GM21737 (cell line): ENCODE measurements around the gene TMEM132C.

ENCODE experiments used
- ATAC-seq: cut with Tn5 transposase; IDR thresholded peaks from one replicate; pipeline ENCODE4 v1.9.1; 2021; ENCODE audit warnings: mild to moderate bottlenecking, moderate library complexity; ENCODE audit not compliant: unreplicated experiment

Gene TMEM132C

GRCh38 chr12:128402486-128403243, 135.7 kb downstream of the TMEM132C start:
- ATAC-seq: no peak

- ATAC-seq: no peak
Observed at GRCh38 chr12:128408669-128409068, 141.7 kb downstream of the TMEM132C start.

- no peak for ATAC-seq
Observed at GRCh38 chr12:128415036-128415560, 148.1 kb downstream of the TMEM132C start.

GRCh38 chr12:128418944-128419343, 152.0 kb downstream of the TMEM132C start:
- no peak for ATAC-seq

- ATAC-seq: no peak
Observed at GRCh38 chr12:128420163-128420562, 153.2 kb downstream of the TMEM132C start.

- no peak for ATAC-seq
Observed at GRCh38 chr12:128421375-128421774, 154.4 kb downstream of the TMEM132C start.

- no peak for ATAC-seq
Observed at GRCh38 chr12:128423205-128423604, 156.2 kb downstream of the TMEM132C start.

GRCh38 chr12:128424931-128425431, 158.0 kb downstream of the TMEM132C start:
- no peak for ATAC-seq

- no peak for ATAC-seq
Observed at GRCh38 chr12:128425666-128426331, 158.8 kb downstream of the TMEM132C start.

- ATAC-seq: no peak
Observed at GRCh38 chr12:128426511-128426910, 159.5 kb downstream of the TMEM132C start.

GRCh38 chr12:128439796-128440195, 172.8 kb downstream of the TMEM132C start:
- ATAC-seq: no peak

- no peak for ATAC-seq
Observed at GRCh38 chr12:128442096-128442495, 175.1 kb downstream of the TMEM132C start.

- ATAC-seq: no peak
Observed at GRCh38 chr12:128444598-128444997, 177.6 kb downstream of the TMEM132C start.

GRCh38 chr12:128445415-128446127, 178.6 kb downstream of the TMEM132C start:
- ATAC-seq: no peak

GRCh38 chr12:128449146-128449894, 182.3 kb downstream of the TMEM132C start:
- no peak for ATAC-seq

- no peak for ATAC-seq
Observed at GRCh38 chr12:128450810-128451209, 183.8 kb downstream of the TMEM132C start.

GRCh38 chr12:128455851-128456250, 188.9 kb downstream of the TMEM132C start:
- ATAC-seq: no peak

GRCh38 chr12:128456922-128457321, 190.0 kb downstream of the TMEM132C start:
- no peak for ATAC-seq

GRCh38 chr12:128458301-128458974, 191.5 kb downstream of the TMEM132C start:
- no peak for ATAC-seq

- no peak for ATAC-seq
Observed at GRCh38 chr12:128459067-128459466, 192.1 kb downstream of the TMEM132C start.
